ENCODE measurements around the gene CHCHD4. TPM values are rescaled to one million over a fixed set of nuclear protein-coding genes. Genes with fewer than 3 reads are reported as not detected.

Gene CHCHD4
- total and polyA plus RNA-seq, 2 of the 13 experiments (the other 11 are each of a cell fraction or from before 2014, with no cell fraction given), result 15.8 to 24.1 TPM

DNA sequence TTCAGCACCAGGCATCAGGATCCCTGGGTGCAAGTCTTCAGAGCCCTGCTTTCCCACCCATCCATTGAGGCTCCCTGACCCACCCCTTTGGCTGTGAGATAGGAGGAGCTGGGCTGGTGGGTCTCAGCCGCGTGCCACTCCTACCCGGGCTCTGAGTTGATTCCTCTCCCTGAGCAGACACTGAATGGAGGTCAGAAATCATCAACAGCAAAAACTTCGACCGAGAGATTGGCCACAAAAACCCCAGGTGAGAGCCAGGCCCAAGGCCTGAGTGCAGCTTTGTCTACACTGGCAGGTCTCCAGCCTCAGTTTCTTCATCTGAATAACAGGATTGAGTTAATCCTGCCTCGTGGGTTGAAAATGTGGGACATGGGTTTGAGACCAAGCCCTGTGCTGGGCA, 8.0 kb upstream of the CHCHD4 start:
- Histone ChIP-seq H2AFZ (ENCODE audit: low read length) (no peak overlapping the region), H3K9ac (ENCODE audit: insufficient read depth, low read depth, low read length) (no peak overlapping the region), H3K27ac (ENCODE audit: extremely low read length, insufficient read depth, low read length) (no peak overlapping the region), H3K4me2 (ENCODE audit: low read depth, low read length) (no peak overlapping the region), H3K36me3 (replicated peaks in 1 of 2; ENCODE audit: control insufficient read depth in 1 of 2, insufficient read depth in 2 of 2, low read length in 2 of 2) (peaks cover 39 to 85% of the 10 kb centered on the region in 2 experiments), H3K27me3 (ENCODE audit: control insufficient read depth in 1 of 2, insufficient read depth in 2 of 2, low read length in 2 of 2) (no peaks in the 10 kb centered on the region), H3K9me3 (ENCODE audit: low read length) (no peaks in the 10 kb centered on the region), H3K79me2 (ENCODE audit: insufficient read depth, low read length) (peaks cover 11% of the 10 kb centered on the region), H3K4me1 (ENCODE audit: insufficient read depth, low read length) (peaks cover 15% of the 10 kb centered on the region), H3K4me3 (replicated peaks in 1 of 3; ENCODE audit: insufficient read depth in 1 of 3, low read depth in 2 of 3, low read length in 3 of 3) (no peak overlapping the region), H4K20me1 (ENCODE audit: insufficient read depth, low read length) (0 out of 2 replicates have a peak, but pooled peaks cover under 1% of the 10 kb centered on the region)
- no TSS peak for BruUV-seq (replicated peaks)
- in situ Hi-C loops (cut with HindIII; ENCODE audit: extremely low pct_ligation_motif_present, low pct_unique_long_range_greater_than_20kb) (no loop called here), intact Hi-C loops (cut with micrococcal nuclease; ENCODE audit: unreplicated experiment) (no loop called here)
- ATAC-seq (no peak), FAIRE-seq (no peak), DNase-seq (ENCODE audit: low spot score) (no peak)
- ChIA-PET CTCF (ENCODE audit: low intra/inter-chr PET ratio, low total read pairs) (no interaction called here), POLR2A (interaction anchor here (0.8 to 3.5 kb wide), 4 partner anchors 8 to 46 kb away, joined by 3 to 21 read pairs (median 6); partner anchors contain the start of genes CHCHD4, LSM3, TMEM43 and XPC)
- 92% methylated on average over 6 of the region's 6 CpGs for WGBS (ENCODE audit: low lambda C conversion rate)
- TF ChIP-seq ZSCAN30 (CRISPR knock-in tag; IDR thresholded peaks at IDR 0.05), result no peak
- TF ChIP-seq HNRNPK (IDR thresholded peaks at IDR 0.05; ENCODE audit: low read depth, low read length, poor library complexity, severe bottlenecking), result no peak
- no peak for TF ChIP-seq HDAC1 (CRISPR knock-in tag; IDR thresholded peaks at IDR 0.05)
- no peak for TF ChIP-seq ZNF318 (CRISPR knock-in tag; IDR thresholded peaks at IDR 0.05)
- TF ChIP-seq IRF2 (CRISPR knock-in tag; IDR thresholded peaks at IDR 0.05), result no peak
- TF ChIP-seq SUZ12 (IDR thresholded peaks at IDR 0.05; ENCODE audit: low read depth, low read length), result no peak
- no peak for TF ChIP-seq PRDM4 (CRISPR knock-in tag; IDR thresholded peaks at IDR 0.05; ENCODE audit: borderline replicate concordance)
- no peak for TF ChIP-seq ZNF550 (CRISPR knock-in tag; IDR thresholded peaks at IDR 0.05; ENCODE audit: borderline replicate concordance)
- no peak for TF ChIP-seq PPARG (CRISPR knock-in tag; conservative IDR thresholded peaks at IDR 0.05)
- TF ChIP-seq NBN (conservative IDR thresholded peaks at IDR 0.05), result no peak
- no peak for TF ChIP-seq BCL6 (CRISPR knock-in tag; IDR thresholded peaks at IDR 0.05)
- no peak for TF ChIP-seq ZNF335 (CRISPR knock-in tag; IDR thresholded peaks at IDR 0.05)
- no peak for TF ChIP-seq PHF21A (CRISPR knock-in tag; IDR thresholded peaks at IDR 0.05)
- TF ChIP-seq DNMT3B (CRISPR knock-in tag; conservative IDR thresholded peaks at IDR 0.05), result no peak
- no peak for TF ChIP-seq NFKBIZ (CRISPR knock-in tag; IDR thresholded peaks at IDR 0.05)
- TF ChIP-seq MXD1 (CRISPR knock-in tag; IDR thresholded peaks at IDR 0.05), result no peak
